GM18507 (cell line): Measurements from ENCODE around the gene TOP1.

Source experiments
- DNase-seq: peaks from one replicate; pipeline ENCODE4 v3.0.0; 2011; ENCODE audit warnings: low read depth; ENCODE audit not compliant: insufficient read length; ENCODE audit errors: extremely low spot score
- FAIRE-seq: peaks from 2 replicates; lab custom pipeline; 2011; peaks lifted over from hg19 to GRCh38; lab: Jason Lieb, UNC

TOP1 gene

DNA sequence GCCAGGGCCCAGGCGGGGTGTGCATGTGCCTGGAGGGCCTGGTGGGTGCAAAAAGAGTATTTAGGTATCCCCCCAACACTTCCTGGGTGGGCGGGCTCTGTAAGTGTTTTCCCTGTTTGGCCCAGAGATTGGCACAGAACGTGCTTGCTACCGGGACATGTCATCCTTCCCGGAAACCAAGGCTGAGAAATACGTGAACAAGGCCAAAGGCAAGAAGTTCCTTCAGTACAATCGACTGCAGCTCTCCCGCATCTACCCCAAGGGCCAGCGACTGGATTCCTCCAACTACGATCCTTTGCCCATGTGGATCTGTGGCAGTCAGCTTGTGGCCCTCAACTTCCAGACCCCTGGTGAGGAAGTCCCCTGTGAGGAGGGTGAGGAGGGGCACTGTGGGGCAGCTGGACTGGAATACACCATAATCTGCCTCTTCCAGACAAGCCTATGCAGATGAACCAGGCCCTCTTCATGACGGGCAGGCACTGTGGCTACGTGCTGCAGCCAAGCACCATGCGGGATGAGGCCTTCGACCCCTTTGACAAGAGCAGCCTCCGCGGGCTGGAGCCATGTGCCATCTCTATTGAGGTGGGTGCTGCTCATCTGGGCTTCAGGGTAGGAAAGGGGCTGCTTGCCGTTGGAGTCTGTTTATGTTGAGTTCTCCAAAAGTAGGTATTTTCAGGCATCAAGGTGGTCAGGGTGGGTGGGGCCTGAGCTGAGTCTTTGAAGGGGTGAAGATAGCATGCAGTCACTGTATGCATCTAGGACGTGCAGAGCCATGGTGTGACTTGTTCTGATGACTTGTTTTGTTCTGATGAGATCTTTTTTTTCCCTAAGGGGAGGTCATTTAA is 143.9 kb downstream of the TOP1 start:
- DNase-seq (no peak), FAIRE-seq (no peak)

DNA sequence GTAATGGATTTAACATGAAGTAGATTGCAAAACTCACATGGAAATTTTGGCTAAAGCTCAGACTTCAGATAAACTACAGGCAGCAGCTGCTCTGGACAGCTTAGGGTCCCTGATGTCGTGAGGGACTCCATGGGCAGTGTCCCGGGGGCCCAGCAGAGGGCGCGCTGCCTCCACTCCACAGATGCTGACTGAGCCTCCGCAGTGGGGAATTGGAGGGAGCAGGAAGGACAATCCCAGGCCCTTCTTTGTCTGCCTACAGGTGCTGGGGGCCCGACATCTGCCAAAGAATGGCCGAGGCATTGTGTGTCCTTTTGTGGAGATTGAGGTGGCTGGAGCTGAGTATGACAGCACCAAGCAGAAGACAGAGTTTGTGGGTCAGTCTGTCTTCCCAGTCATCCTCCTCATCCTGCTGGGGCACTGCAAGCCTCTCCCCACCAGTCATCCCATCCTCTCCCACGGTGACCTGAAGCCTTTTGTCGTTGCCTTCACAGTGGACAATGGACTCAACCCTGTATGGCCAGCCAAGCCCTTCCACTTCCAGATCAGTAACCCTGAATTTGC is 144.6 kb downstream of the TOP1 start:
- FAIRE-seq (peak; percentile 82), DNase-seq (peak; percentile 48)

DNA sequence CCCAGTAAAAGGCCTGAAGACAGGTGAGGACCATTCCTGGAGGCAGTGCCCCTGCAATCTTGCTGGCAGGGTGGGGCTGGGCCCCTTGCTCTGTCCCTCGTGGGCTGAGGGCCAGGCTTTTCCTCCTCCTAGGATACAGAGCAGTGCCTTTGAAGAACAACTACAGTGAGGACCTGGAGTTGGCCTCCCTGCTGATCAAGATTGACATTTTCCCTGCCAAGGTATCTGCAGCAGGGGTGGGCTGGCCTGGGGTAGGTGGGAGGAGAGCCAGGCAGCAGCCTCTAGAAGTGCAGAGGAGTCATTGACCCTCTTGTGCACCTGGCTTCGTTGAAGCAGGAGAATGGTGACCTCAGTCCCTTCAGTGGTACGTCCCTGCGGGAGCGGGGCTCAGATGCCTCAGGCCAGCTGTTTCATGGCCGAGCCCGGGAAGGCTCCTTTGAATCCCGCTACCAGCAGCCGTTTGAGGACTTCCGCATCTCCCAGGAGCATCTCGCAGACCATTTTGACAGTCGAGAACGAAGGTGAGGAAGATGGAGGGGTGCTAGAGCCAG is 145.2 kb downstream of the TOP1 start:
- FAIRE-seq (no peak), DNase-seq (no peak)
